NCI-H1092 (cell line): ENCODE results near the gene PDIA2.
A peak's percentile ranks its signal among the peaks of the same experiment; 100 is the strongest.
"Not testable (repeated sequence)": the region's sequence is repeated elsewhere in the genome, so short reads cannot be mapped to it uniquely, and the experiment has no call there.

Experiments
- DNase-seq: peaks from one replicate; lab custom pipeline; 2025; lab: John Stamatoyannopoulos, UW

Gene PDIA2

GRCh38 chr16:264440-264951, 18.5 kb upstream of the PDIA2 start:
- no peak for DNase-seq

GRCh38 chr16:265002-265529, 17.9 kb upstream of the PDIA2 start:
- DNase-seq = no peak

- DNase-seq = no peak
These were observed 17.3 kb upstream of the PDIA2 start for GRCh38 chr16:265711-266110.

- DNase-seq = no peak
These were observed 16.5 kb upstream of the PDIA2 start for GRCh38 chr16:266258-267164.

GRCh38 chr16:267562-267961, 15.4 kb upstream of the PDIA2 start:
- DNase-seq = not testable (repeated sequence)

GRCh38 chr16:268141-269053, 14.6 kb upstream of the PDIA2 start:
- DNase-seq = peak; percentile 9

- no peak for DNase-seq
These were observed 13.7 kb upstream of the PDIA2 start for GRCh38 chr16:269061-269796.

- DNase-seq = no peak
These were observed 12.3 kb upstream of the PDIA2 start for GRCh38 chr16:270381-271255.

GRCh38 chr16:272633-273546, 10.1 kb upstream of the PDIA2 start:
- no peak for DNase-seq

- no peak for DNase-seq
These were observed 9.2 kb upstream of the PDIA2 start for GRCh38 chr16:273547-274421.

- DNase-seq = no peak
These were observed 7.8 kb upstream of the PDIA2 start for GRCh38 chr16:275041-275641.

GRCh38 chr16:275786-276232, 7.2 kb upstream of the PDIA2 start, which contains the start of gene RGS11:
TSS of gene RGS11 (minus strand) at chr16:275944. CDS start at chr16:275911, 33 bp downstream.
- DNase-seq = no peak

GRCh38 chr16:276426-277077, 6.4 kb upstream of the PDIA2 start:
- no peak for DNase-seq

- peak; percentile 59 for DNase-seq
These were observed 4.0 kb upstream of the PDIA2 start for GRCh38 chr16:278863-279366.

- no peak for DNase-seq
These were observed 3.4 kb upstream of the PDIA2 start for GRCh38 chr16:279531-279930.

GRCh38 chr16:280005-280460, 2.9 kb upstream of the PDIA2 start:
- DNase-seq = no peak

GRCh38 chr16:280552-280951, 2.4 kb upstream of the PDIA2 start, which contains the start of gene ARHGDIG:
TSS of gene ARHGDIG (plus strand) at chr16:280591. CDS start at chr16:280681, 90 bp downstream.
- no peak for DNase-seq
